HEK293 (cell line): Measurements from ENCODE around the gene NCOA3.
A peak's percentile ranks its signal among the peaks of the same experiment; 100 is the strongest.

Source experiments
- ATF2 ChIP-seq: fragments of 450-650 bp; formaldehyde crosslinking; IDR thresholded peaks from 2 replicates; pipeline ENCODE4 v1.5.1; 2016; ENCODE audit warnings: missing biosample characterization, missing genetic modification characterization, low read depth
- BCL11A ChIP-seq: fragments of 450-650 bp; formaldehyde crosslinking; IDR thresholded peaks from 2 replicates; pipeline ENCODE4 v1.5.1; 2016; ENCODE audit warnings: low read depth, missing biosample characterization, missing genetic modification characterization
- EGR2 ChIP-seq: fragments of 450-650 bp; formaldehyde crosslinking; IDR thresholded peaks from 2 replicates; pipeline ENCODE4 v1.5.1; 2016; ENCODE audit warnings: low read depth, missing biosample characterization, missing genetic modification characterization
- GLIS1 ChIP-seq: fragments of 450-650 bp; formaldehyde crosslinking; IDR thresholded peaks from 2 replicates; pipeline ENCODE4 v1.5.1; 2016; ENCODE audit warnings: missing biosample characterization, missing genetic modification characterization
- IKZF3 ChIP-seq: fragments of 450-650 bp; IDR thresholded peaks from 2 replicates; pipeline ENCODE4 v1.5.0; 2018; ENCODE audit warnings: missing biosample characterization, mild to moderate bottlenecking, missing genetic modification characterization, moderate library complexity
- KLF10 ChIP-seq: fragments of 450-650 bp; IDR thresholded peaks from 2 replicates; pipeline ENCODE4 v1.5.1; 2018; ENCODE audit warnings: missing biosample characterization, mild to moderate bottlenecking, missing genetic modification characterization
- PRDM1 ChIP-seq: fragments of 450-650 bp; formaldehyde crosslinking; IDR thresholded peaks from 2 replicates; pipeline ENCODE4; 2016; ENCODE audit warnings: missing biosample characterization, missing genetic modification characterization
- REPIN1 ChIP-seq: fragments of 450-650 bp; formaldehyde crosslinking; IDR thresholded peaks from 2 replicates; pipeline ENCODE4 v1.5.1; 2017; ENCODE audit warnings: missing biosample characterization, missing genetic modification characterization, low read depth
- SALL2 ChIP-seq: fragments of 450-650 bp; formaldehyde crosslinking; IDR thresholded peaks from 2 replicates; pipeline ENCODE4 v1.5.0; 2017; ENCODE audit warnings: missing biosample characterization, mild to moderate bottlenecking, missing genetic modification characterization, borderline replicate concordance
- YY1 ChIP-seq: fragments of 450-650 bp; formaldehyde crosslinking; IDR thresholded peaks from 2 replicates; pipeline ENCODE4 v1.5.1; 2018; ENCODE audit warnings: missing biosample characterization, missing genetic modification characterization
- ZBTB17 ChIP-seq: fragments of 450-650 bp; formaldehyde crosslinking; IDR thresholded peaks from 2 replicates; pipeline ENCODE4 v1.5.1; 2016; ENCODE audit warnings: missing biosample characterization, missing genetic modification characterization
- ZBTB6 ChIP-seq: fragments of 450-650 bp; formaldehyde crosslinking; IDR thresholded peaks from 2 replicates; pipeline ENCODE4 v1.5.1; 2017; ENCODE audit warnings: missing biosample characterization, missing genetic modification characterization
- ZFHX2 ChIP-seq: fragments of 450-650 bp; formaldehyde crosslinking; conservative IDR thresholded peaks from 2 replicates; pipeline ENCODE4 v1.5.1; 2016; ENCODE audit warnings: missing biosample characterization, missing genetic modification characterization
- ZFP37 ChIP-seq: fragments of 450-650 bp; formaldehyde crosslinking; IDR thresholded peaks from 2 replicates; pipeline ENCODE4 v1.5.1; 2016; ENCODE audit warnings: missing biosample characterization, missing genetic modification characterization
- ZIC2 ChIP-seq: fragments of 450-650 bp; formaldehyde crosslinking; IDR thresholded peaks from 2 replicates; pipeline ENCODE4 v1.5.1; 2016; ENCODE audit warnings: missing biosample characterization, missing genetic modification characterization
- ZNF112 ChIP-seq: fragments of 450-650 bp; formaldehyde crosslinking; IDR thresholded peaks from 2 replicates; pipeline ENCODE4 v1.5.0; 2017; ENCODE audit warnings: missing biosample characterization, missing genetic modification characterization
- ZNF155 ChIP-seq: fragments of 450-650 bp; formaldehyde crosslinking; IDR thresholded peaks from 2 replicates; pipeline ENCODE4 v1.5.1; 2016; ENCODE audit warnings: missing biosample characterization, missing genetic modification characterization
- ZNF18 ChIP-seq: fragments of 450-650 bp; formaldehyde crosslinking; IDR thresholded peaks from 2 replicates; pipeline ENCODE4 v1.5.1; 2016; ENCODE audit warnings: missing biosample characterization, missing genetic modification characterization
- ZNF2 ChIP-seq: fragments of 450-650 bp; formaldehyde crosslinking; IDR thresholded peaks from 2 replicates; pipeline ENCODE4 v1.5.1; 2016; ENCODE audit warnings: missing biosample characterization, missing genetic modification characterization
- ZNF37A ChIP-seq: fragments of 450-650 bp; IDR thresholded peaks from 2 replicates; pipeline ENCODE4 v1.5.1; 2018; ENCODE audit warnings: missing biosample characterization, missing genetic modification characterization
- ZNF404 ChIP-seq: fragments of 450-650 bp; formaldehyde crosslinking; IDR thresholded peaks from 2 replicates; pipeline ENCODE4 v1.5.1; 2017; ENCODE audit warnings: missing biosample characterization, missing genetic modification characterization
- ZNF549 ChIP-seq: fragments of 450-650 bp; IDR thresholded peaks from 2 replicates; pipeline ENCODE4 v1.5.1; 2018; ENCODE audit warnings: missing biosample characterization, missing genetic modification characterization, mild to moderate bottlenecking, inconsistent platforms, moderate library complexity
- ZNF561 ChIP-seq: fragments of 450-650 bp; IDR thresholded peaks from 2 replicates; pipeline ENCODE4 v1.5.1; 2018; ENCODE audit warnings: missing biosample characterization, missing genetic modification characterization, borderline replicate concordance
- ZNF571 ChIP-seq: fragments of 450-650 bp; formaldehyde crosslinking; IDR thresholded peaks from 2 replicates; pipeline ENCODE4 v1.5.0; 2017; ENCODE audit warnings: missing biosample characterization, missing genetic modification characterization
- ZNF600 ChIP-seq: fragments of 450-650 bp; formaldehyde crosslinking; IDR thresholded peaks from 2 replicates; pipeline ENCODE4 v1.5.1; 2016; ENCODE audit warnings: missing biosample characterization, missing genetic modification characterization
- ZNF677 ChIP-seq: fragments of 450-650 bp; IDR thresholded peaks from 2 replicates; pipeline ENCODE4 v1.5.0; 2018; ENCODE audit warnings: missing biosample characterization, mild to moderate bottlenecking, missing genetic modification characterization, moderate library complexity
- ZNF768 ChIP-seq: fragments of 450-650 bp; formaldehyde crosslinking; IDR thresholded peaks from 2 replicates; pipeline ENCODE4 v1.5.1; 2018; ENCODE audit warnings: missing biosample characterization, mild to moderate bottlenecking, missing genetic modification characterization
- TF ChIP-seq, protein P1 (sequence below): fragments of 450-650 bp; formaldehyde crosslinking; IDR thresholded peaks from 2 replicates; pipeline ENCODE4 v1.5.1; 2016; ENCODE audit warnings: missing biosample characterization, missing genetic modification characterization
- TF ChIP-seq, protein P2 (sequence below): fragments of 450-650 bp; IDR thresholded peaks from 2 replicates; pipeline ENCODE4 v1.5.1; 2018; ENCODE audit warnings: missing biosample characterization, mild to moderate bottlenecking, missing genetic modification characterization
- TF ChIP-seq, protein P3 (sequence below): fragments of 450-650 bp; formaldehyde crosslinking; IDR thresholded peaks from 2 replicates; pipeline ENCODE4 v1.5.1; 2016; ENCODE audit warnings: missing biosample characterization, missing genetic modification characterization

NCOA3 gene

DNA sequence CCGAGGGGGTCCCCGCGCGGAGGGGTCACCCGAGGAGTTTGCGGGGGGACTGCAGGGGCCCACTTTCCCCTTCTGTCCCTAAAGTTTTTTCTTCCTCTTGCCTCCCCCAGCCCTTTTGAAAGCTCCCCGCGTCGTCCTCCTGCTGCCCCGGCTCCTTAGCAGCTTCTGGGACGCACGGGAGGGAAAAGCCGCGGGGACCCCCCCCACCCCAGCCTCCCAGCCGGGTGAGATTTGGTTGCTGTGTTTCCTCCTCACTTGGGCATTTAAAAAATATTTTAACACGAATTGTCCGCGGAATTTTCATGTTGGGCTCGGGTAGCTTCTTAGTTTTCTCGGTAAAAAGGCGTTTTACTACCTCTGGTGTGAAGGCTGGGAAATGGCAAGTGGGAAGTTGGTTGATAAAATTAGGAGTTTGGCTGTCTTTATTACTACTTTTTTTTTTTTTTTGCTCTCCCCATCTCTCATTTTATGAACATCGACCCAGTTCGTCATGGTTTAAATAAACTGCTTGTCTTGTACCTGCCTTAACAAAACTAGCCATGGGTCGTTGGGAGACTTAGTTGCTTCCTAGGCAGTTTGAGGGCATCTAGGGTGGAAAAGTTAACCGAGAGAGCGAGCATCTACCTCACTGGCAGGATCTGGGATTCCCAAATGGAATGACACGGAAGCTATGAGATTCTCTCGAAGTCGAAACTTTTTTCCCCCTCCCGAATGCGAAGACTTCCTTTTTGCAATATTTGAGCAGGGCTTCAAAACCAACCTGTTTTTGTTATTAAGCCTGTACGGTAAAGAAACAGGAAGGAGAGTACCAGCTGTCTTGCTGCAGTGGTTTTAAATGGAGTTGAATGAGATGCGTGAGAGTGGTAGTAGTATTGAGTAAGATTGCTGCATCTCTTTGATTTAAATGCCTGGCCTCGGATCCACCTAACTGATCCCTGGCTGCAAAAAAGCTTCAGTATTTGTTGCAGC lies 868 bp downstream of the NCOA3 start (continued):
- TF ChIP-seq, protein P1, sequence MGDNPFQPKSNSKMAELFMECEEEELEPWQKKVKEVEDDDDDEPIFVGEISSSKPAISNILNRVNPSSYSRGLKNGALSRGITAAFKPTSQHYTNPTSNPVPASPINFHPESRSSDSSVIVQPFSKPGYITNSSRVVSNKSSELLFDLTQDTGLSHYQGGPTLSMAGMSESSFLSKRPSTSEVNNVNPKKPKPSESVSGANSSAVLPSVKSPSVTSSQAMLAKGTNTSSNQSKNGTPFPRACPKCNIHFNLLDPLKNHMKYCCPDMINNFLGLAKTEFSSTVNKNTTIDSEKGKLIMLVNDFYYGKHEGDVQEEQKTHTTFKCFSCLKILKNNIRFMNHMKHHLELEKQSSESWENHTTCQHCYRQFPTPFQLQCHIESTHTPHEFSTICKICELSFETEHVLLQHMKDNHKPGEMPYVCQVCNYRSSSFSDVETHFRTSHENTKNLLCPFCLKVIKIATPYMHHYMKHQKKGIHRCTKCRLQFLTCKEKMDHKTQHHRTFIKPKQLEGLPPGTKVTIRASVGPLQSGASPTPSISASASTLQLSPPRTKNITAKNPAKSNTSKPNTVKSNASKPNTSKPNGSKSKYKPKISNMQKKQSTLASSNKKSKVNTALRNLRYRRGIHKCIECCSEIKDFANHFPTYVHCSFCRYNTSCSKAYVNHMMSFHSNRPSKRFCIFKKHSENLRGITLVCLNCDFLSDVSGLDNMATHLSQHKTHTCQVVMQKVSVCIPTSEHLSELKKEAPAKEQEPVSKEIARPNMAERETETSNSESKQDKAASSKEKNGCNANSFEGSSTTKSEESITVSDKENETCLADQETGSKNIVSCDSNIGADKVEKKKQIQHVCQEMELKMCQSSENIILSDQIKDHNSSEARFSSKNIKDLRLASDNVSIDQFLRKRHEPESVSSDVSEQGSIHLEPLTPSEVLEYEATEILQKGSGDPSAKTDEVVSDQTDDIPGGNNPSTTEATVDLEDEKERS, result no peak
- TF ChIP-seq ATF2 (tag by site-specific recombination), result no peak
- TF ChIP-seq ZNF549 (tag by site-specific recombination), result no peak
- no peak for TF ChIP-seq ZNF155 (tag by site-specific recombination)
- no peak for TF ChIP-seq ZIC2 (tag by site-specific recombination)
- no peak for TF ChIP-seq YY1
- TF ChIP-seq ZBTB17 (tag by site-specific recombination), result peak; percentile 96
- TF ChIP-seq ZNF600, result 0 out of 2 replicates have a peak, but pooled peaks have one; percentile 55
- no peak for TF ChIP-seq KLF10
- no peak for TF ChIP-seq BCL11A (tag by site-specific recombination)
- TF ChIP-seq ZNF18 (tag by site-specific recombination), result peak; percentile 54
- no peak for TF ChIP-seq ZFHX2 (tag by site-specific recombination)
- peak; percentile 69 for TF ChIP-seq IKZF3 (tag by site-specific recombination)
- TF ChIP-seq ZNF571 (tag by site-specific recombination), result no peak
- peak; percentile 75 for TF ChIP-seq PRDM1 (tag by site-specific recombination)
- no peak for TF ChIP-seq SALL2
- TF ChIP-seq REPIN1 (tag by site-specific recombination), result no peak
- TF ChIP-seq, protein P2, sequence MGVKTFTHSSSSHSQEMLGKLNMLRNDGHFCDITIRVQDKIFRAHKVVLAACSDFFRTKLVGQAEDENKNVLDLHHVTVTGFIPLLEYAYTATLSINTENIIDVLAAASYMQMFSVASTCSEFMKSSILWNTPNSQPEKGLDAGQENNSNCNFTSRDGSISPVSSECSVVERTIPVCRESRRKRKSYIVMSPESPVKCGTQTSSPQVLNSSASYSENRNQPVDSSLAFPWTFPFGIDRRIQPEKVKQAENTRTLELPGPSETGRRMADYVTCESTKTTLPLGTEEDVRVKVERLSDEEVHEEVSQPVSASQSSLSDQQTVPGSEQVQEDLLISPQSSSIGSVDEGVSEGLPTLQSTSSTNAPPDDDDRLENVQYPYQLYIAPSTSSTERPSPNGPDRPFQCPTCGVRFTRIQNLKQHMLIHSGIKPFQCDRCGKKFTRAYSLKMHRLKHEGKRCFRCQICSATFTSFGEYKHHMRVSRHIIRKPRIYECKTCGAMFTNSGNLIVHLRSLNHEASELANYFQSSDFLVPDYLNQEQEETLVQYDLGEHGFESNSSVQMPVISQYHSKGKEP, result peak; percentile 57
- TF ChIP-seq ZBTB6 (tag by site-specific recombination), result no peak
- TF ChIP-seq ZNF677 (tag by site-specific recombination), result no peak
- no peak for TF ChIP-seq ZNF2 (tag by site-specific recombination)
- no peak for TF ChIP-seq EGR2 (tag by site-specific recombination)
- TF ChIP-seq GLIS1 (tag by site-specific recombination), result peak; percentile 3; the same call in 1 of the 2 replicates
- no peak for TF ChIP-seq ZNF37A
- no peak for TF ChIP-seq ZFP37 (tag by site-specific recombination)
- no peak for TF ChIP-seq ZNF112 (tag by site-specific recombination)
- TF ChIP-seq ZNF404, result no peak
- TF ChIP-seq, protein P3, sequence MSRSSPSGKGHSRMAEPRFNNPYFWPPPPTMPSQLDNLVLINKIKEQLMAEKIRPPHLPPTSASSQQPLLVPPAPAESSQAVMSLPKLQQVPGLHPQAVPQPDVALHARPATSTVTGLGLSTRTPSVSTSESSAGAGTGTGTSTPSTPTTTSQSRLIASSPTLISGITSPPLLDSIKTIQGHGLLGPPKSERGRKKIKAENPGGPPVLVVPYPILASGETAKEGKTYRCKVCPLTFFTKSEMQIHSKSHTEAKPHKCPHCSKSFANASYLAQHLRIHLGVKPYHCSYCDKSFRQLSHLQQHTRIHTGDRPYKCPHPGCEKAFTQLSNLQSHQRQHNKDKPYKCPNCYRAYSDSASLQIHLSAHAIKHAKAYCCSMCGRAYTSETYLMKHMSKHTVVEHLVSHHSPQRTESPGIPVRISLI (tag by site-specific recombination), result no peak
- TF ChIP-seq ZNF561 (tag by site-specific recombination), result 0 out of 2 replicates have a peak, but pooled peaks have one; percentile 17
- TF ChIP-seq ZNF768 (tag by site-specific recombination), result no peak
